HL-60 (cell line): ENCODE results near the gene NTF3.

Experiments
- DNase-seq, 2 experiments: peaks; one replicate each; pipeline ENCODE4 v3.0.0-alpha.2; 2010 to 2020; ENCODE audit warnings: low read depth in 1 of 2, low spot score in 1 of 2
- H3K27ac ChIP-seq: fragments of 250-450 bp; sonication (Bioruptor Pico); replicated peaks from 2 replicates; pipeline ENCODE4 v1.5.1; 2020; ENCODE audit warnings: mild to moderate bottlenecking, moderate library complexity
- H3K27me3 ChIP-seq: fragments of 250-450 bp; sonication (Bioruptor Pico); 2 replicates; pipeline ENCODE4 v1.5.1; 2021; ENCODE audit warnings: mild to moderate bottlenecking, moderate library complexity; ENCODE audit not compliant: insufficient read depth, poor library complexity, severe bottlenecking
- H3K4me3 ChIP-seq: replicated peaks from 2 replicates; pipeline ENCODE4 v1.5.1; 2011; ENCODE audit warnings: mild to moderate bottlenecking, control low read depth, low read length; ENCODE audit not compliant: insufficient read depth
- CTCF ChIP-seq: IDR thresholded peaks from one replicate; pipeline ENCODE4 v1.5.1; 2011; ENCODE audit warnings: low read length, control low read depth, inconsistent platforms; ENCODE audit not compliant: insufficient read depth
- GABPA ChIP-seq: IDR thresholded peaks from 2 replicates; pipeline ENCODE4 v1.6.1; 2012; ENCODE audit warnings: low read depth
- POLR2AphosphoS5 ChIP-seq: IDR thresholded peaks from 2 replicates; pipeline ENCODE4 v1.6.1; 2012; ENCODE audit warnings: low read depth
- SPI1 ChIP-seq: IDR thresholded peaks from 2 replicates; pipeline ENCODE4 v1.6.1; 2012; ENCODE audit warnings: low read depth, mild to moderate bottlenecking, borderline replicate concordance
- TF ChIP-seq, protein P1 (sequence below): IDR thresholded peaks from 2 replicates; pipeline ENCODE4 v1.6.1; 2012; ENCODE audit warnings: low read depth; ENCODE audit not compliant: insufficient replicate concordance

NTF3 gene

GRCh38 chr12:5485454-5485853, 53.5 kb downstream of the NTF3 start:
- TF ChIP-seq, protein P1, sequence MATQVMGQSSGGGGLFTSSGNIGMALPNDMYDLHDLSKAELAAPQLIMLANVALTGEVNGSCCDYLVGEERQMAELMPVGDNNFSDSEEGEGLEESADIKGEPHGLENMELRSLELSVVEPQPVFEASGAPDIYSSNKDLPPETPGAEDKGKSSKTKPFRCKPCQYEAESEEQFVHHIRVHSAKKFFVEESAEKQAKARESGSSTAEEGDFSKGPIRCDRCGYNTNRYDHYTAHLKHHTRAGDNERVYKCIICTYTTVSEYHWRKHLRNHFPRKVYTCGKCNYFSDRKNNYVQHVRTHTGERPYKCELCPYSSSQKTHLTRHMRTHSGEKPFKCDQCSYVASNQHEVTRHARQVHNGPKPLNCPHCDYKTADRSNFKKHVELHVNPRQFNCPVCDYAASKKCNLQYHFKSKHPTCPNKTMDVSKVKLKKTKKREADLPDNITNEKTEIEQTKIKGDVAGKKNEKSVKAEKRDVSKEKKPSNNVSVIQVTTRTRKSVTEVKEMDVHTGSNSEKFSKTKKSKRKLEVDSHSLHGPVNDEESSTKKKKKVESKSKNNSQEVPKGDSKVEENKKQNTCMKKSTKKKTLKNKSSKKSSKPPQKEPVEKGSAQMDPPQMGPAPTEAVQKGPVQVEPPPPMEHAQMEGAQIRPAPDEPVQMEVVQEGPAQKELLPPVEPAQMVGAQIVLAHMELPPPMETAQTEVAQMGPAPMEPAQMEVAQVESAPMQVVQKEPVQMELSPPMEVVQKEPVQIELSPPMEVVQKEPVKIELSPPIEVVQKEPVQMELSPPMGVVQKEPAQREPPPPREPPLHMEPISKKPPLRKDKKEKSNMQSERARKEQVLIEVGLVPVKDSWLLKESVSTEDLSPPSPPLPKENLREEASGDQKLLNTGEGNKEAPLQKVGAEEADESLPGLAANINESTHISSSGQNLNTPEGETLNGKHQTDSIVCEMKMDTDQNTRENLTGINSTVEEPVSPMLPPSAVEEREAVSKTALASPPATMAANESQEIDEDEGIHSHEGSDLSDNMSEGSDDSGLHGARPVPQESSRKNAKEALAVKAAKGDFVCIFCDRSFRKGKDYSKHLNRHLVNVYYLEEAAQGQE = no peak
- TF ChIP-seq POLR2AphosphoS5 (no peak), CTCF (no peak), GABPA (no peak), SPI1 (no peak)
- Histone ChIP-seq H3K4me3 (no peak overlapping the region), H3K27me3 (no peaks in the 10 kb centered on the region), H3K27ac (no peak overlapping the region)
- no peak for DNase-seq

DNA sequence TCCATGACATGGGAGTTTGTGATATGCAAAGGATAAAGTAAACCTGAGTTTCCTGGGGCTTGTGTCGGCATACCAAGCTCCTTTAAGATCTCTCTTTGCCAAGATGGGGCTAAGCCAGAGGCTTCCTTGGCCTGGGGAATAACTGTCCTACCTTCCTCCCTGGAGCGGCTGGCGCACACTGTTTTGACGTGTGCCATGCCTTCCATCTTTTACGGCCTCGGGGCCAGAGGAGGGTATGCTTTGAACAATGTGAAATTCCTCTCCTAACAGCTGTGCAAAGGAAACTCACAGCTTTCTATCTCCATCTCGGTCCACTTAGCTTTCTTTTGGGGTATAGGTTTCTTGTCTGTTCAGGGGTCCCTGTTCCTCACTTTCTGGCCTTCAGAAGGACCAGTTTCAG, 55.2 kb downstream of the NTF3 start:
- DNase-seq = no peak
- H3K27me3 ChIP-seq = no peaks in the 10 kb centered on the region
- no peak overlapping the region for H3K27ac ChIP-seq
- H3K4me3 ChIP-seq = no peak overlapping the region
- no peak for TF ChIP-seq GABPA
- no peak for TF ChIP-seq SPI1
- TF ChIP-seq POLR2AphosphoS5 = no peak
- TF ChIP-seq CTCF = no peak
- TF ChIP-seq, protein P1 = no peak

- DNase-seq = no peak
Measured at GRCh38 chr12:5487948-5488625, 56.2 kb downstream of the NTF3 start.

More at GRCh38 chr12:5487948-5488625, 56.2 kb downstream of the NTF3 start:
- Histone ChIP-seq H3K4me3 (no peak overlapping the region), H3K27ac (no peak overlapping the region), H3K27me3 (no peaks in the 10 kb centered on the region)
- no peak for TF ChIP-seq SPI1
- TF ChIP-seq, protein P1 = no peak
- TF ChIP-seq CTCF = no peak
- no peak for TF ChIP-seq GABPA
- TF ChIP-seq POLR2AphosphoS5 = no peak
